HepG2 (cell line): Measurements from ENCODE around the gene SH2B2. TPM values are rescaled to one million over a fixed set of nuclear protein-coding genes. Genes with fewer than 3 reads are reported as not detected.

ENCODE experiments used
- AGO2 ChIP-seq: fragments of 200-400 bp; formaldehyde crosslinking; optimal IDR thresholded peaks from 2 replicates; pipeline ENCODE3; 2017; ENCODE audit warnings: mild to moderate bottlenecking, low read depth, low read length, moderate library complexity
- BCL3 ChIP-seq: sonication (generic); formaldehyde crosslinking; IDR thresholded peaks from 2 replicates; pipeline ENCODE4 v1.5.1; 2020; ENCODE audit warnings: mild to moderate bottlenecking, missing genetic modification reagents, moderate library complexity
- HOXA5 ChIP-seq: sonication (generic); formaldehyde crosslinking; IDR thresholded peaks from 2 replicates; pipeline ENCODE4 v1.4.0; 2020; ENCODE audit warnings: missing genetic modification reagents
- MTA3 ChIP-seq: sonication (generic); formaldehyde crosslinking; IDR thresholded peaks from 2 replicates; pipeline ENCODE4 v1.4.0; 2020; ENCODE audit warnings: missing genetic modification reagents
- RAD21 ChIP-seq: fragments of 450-650 bp; formaldehyde crosslinking; IDR thresholded peaks from 2 replicates; pipeline ENCODE4 v1.5.0; 2020; ENCODE audit warnings: mild to moderate bottlenecking
- SMC3 ChIP-seq: IDR thresholded peaks from 2 replicates; pipeline ENCODE4 v1.6.1; 2011; ENCODE audit warnings: low read length, improper control_type of control experiment
- TFAP4 ChIP-seq: sonication (generic); IDR thresholded peaks from 2 replicates; pipeline ENCODE4 v1.6.1; 2016; ENCODE audit warnings: low read depth, borderline replicate concordance
- XRCC5 ChIP-seq: fragments of 200-400 bp; formaldehyde crosslinking; optimal IDR thresholded peaks from 2 replicates; pipeline ENCODE3; 2017; ENCODE audit warnings: mild to moderate bottlenecking, low read length
- ZBTB7B ChIP-seq: sonication (generic); formaldehyde crosslinking; IDR thresholded peaks from 2 replicates; pipeline ENCODE4 v1.4.0; 2020; ENCODE audit warnings: missing genetic modification reagents
- polyA plus RNA-seq, 8 experiments: library from polyadenylated mRNA; depleted of rRNA in 3 of 8; stranded (reverse) in 7 of 8; unstranded in 1 of 8; fragments of >200 nt; fragmentation: Illumina TruSeq in 4 of 8; extraction: Trizol in 4 of 8; gene quantifications; 2 replicates each; pipeline versions ENCODE4 v1.2.1 to v1.2.3, GENCODE V29; 2011 to 2016; ENCODE audit warnings: low read depth in 4 of 8, missing spikeins in 1 of 8, mixed read lengths in 1 of 8; ENCODE audit not compliant: insufficient read depth in 1 of 8
- total RNA-seq, 5 experiments: library from RNA; depleted of rRNA; stranded (reverse); fragments of >200 nt; fragmentation: Illumina TruSeq; extraction: Trizol; gene quantifications; 2 replicates each; pipeline ENCODE4 v1.2.3, GENCODE V29; 2016; ENCODE audit warnings: low read depth in 1 of 5
- TF ChIP-seq, protein P1 (sequence below): sonication (generic); formaldehyde crosslinking; IDR thresholded peaks from 2 replicates; pipeline ENCODE4 v1.9.0; 2022; ENCODE audit warnings: missing genetic modification reagents, mild to moderate bottlenecking, borderline replicate concordance
- TF ChIP-seq, protein P2 (sequence below), 2 experiments: sonication (generic) in 1 of 2; formaldehyde crosslinking in 1 of 2; IDR thresholded peaks; 2 replicates each; pipeline versions ENCODE4 v1.4.0 to v1.6.1; 2018 to 2020; ENCODE audit warnings: missing genetic modification reagents in 2 of 2, borderline replicate concordance in 1 of 2, low read depth in 1 of 2, mild to moderate bottlenecking in 1 of 2, missing biosample characterization in 1 of 2
- TF ChIP-seq, protein P3 (sequence below): sonication (generic); formaldehyde crosslinking; IDR thresholded peaks from 2 replicates; pipeline ENCODE4 v1.5.0; 2020; ENCODE audit warnings: mild to moderate bottlenecking, missing genetic modification reagents, borderline replicate concordance

The SH2B2 gene
- total and polyA plus RNA-seq, 2 of the 13 experiments (the other 11 are each of a cell fraction or from before 2014, with no cell fraction given), result 0.46 to 1.3 TPM

DNA sequence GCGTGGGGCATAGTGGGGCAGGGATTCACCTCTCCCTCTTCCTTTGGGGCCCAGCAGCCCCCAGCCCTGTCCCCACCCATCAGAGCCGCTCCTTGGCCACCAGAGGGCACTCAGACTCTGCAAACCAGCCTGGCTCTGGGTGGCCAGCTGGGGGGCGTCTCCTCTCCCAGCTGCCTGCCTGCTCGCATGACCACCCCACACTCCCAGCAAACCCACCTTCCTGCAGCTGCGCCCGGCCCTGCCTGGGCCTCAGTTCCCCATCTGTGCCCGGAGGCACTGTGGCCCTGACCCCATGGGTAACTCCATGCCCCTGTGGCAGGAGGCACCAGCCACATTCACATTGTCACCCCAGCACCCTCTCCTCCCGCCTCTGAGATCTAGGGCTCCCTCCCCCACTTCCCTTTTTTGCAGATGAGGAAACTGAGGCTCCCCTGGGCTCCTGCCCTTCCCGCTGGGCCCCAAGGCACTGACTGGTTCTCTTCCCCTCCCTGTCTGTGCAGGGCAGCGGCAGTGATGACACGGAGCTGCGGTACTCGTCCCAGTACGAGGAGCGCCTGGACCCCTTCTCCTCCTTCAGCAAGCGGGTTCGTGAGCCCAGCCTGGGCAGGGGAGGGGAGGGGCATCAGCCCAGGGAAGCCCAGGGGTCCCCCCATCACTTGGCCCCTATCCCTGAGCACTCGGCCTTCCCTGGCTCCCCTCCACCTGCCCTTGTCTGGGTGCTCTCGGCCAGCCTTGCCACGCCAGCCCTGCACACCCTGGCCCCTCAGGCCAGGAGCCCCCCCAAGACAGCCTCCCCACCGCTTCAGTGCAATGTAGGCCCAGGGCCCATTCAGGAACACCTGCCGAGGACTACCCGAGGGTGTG, 6.9 kb upstream of the SH2B2 start (continued):
- TF ChIP-seq, protein P1, sequence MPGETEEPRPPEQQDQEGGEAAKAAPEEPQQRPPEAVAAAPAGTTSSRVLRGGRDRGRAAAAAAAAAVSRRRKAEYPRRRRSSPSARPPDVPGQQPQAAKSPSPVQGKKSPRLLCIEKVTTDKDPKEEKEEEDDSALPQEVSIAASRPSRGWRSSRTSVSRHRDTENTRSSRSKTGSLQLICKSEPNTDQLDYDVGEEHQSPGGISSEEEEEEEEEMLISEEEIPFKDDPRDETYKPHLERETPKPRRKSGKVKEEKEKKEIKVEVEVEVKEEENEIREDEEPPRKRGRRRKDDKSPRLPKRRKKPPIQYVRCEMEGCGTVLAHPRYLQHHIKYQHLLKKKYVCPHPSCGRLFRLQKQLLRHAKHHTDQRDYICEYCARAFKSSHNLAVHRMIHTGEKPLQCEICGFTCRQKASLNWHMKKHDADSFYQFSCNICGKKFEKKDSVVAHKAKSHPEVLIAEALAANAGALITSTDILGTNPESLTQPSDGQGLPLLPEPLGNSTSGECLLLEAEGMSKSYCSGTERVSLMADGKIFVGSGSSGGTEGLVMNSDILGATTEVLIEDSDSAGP (CRISPR knock-in tag), result peak; percentile 3; the same call in 1 of the 2 replicates
- TF ChIP-seq BCL3 (CRISPR knock-in tag) (no peak), HOXA5 (no peak), XRCC5 (peak; percentile 85), ZBTB7B (peak; percentile 49; the same call in 1 of the 2 replicates), MTA3 (CRISPR knock-in tag) (no peak), SMC3 (peak; percentile 26; the same call in 1 of the 2 replicates), AGO2 (peak; percentile 37), RAD21 (CRISPR knock-in tag) (peak; percentile 94), TFAP4 (0 out of 2 replicates have a peak, but pooled peaks have one; percentile 37)
- TF ChIP-seq, protein P2, sequence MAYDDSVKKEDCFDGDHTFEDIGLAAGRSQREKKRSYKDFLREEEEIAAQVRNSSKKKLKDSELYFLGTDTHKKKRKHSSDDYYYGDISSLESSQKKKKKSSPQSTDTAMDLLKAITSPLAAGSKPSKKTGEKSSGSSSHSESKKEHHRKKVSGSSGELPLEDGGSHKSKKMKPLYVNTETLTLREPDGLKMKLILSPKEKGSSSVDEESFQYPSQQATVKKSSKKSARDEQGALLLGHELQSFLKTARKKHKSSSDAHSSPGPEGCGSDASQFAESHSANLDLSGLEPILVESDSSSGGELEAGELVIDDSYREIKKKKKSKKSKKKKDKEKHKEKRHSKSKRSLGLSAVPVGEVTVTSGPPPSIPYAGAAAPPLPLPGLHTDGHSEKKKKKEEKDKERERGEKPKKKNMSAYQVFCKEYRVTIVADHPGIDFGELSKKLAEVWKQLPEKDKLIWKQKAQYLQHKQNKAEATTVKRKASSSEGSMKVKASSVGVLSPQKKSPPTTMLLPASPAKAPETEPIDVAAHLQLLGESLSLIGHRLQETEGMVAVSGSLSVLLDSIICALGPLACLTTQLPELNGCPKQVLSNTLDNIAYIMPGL (CRISPR knock-in tag; IDR thresholded peaks at IDR 0.05; ENCODE audit: borderline replicate concordance in 1 of 2, low read depth in 1 of 2), result peak; percentile 34 to 40; a peak in 1 of 4 replicates
- TF ChIP-seq, protein P3, sequence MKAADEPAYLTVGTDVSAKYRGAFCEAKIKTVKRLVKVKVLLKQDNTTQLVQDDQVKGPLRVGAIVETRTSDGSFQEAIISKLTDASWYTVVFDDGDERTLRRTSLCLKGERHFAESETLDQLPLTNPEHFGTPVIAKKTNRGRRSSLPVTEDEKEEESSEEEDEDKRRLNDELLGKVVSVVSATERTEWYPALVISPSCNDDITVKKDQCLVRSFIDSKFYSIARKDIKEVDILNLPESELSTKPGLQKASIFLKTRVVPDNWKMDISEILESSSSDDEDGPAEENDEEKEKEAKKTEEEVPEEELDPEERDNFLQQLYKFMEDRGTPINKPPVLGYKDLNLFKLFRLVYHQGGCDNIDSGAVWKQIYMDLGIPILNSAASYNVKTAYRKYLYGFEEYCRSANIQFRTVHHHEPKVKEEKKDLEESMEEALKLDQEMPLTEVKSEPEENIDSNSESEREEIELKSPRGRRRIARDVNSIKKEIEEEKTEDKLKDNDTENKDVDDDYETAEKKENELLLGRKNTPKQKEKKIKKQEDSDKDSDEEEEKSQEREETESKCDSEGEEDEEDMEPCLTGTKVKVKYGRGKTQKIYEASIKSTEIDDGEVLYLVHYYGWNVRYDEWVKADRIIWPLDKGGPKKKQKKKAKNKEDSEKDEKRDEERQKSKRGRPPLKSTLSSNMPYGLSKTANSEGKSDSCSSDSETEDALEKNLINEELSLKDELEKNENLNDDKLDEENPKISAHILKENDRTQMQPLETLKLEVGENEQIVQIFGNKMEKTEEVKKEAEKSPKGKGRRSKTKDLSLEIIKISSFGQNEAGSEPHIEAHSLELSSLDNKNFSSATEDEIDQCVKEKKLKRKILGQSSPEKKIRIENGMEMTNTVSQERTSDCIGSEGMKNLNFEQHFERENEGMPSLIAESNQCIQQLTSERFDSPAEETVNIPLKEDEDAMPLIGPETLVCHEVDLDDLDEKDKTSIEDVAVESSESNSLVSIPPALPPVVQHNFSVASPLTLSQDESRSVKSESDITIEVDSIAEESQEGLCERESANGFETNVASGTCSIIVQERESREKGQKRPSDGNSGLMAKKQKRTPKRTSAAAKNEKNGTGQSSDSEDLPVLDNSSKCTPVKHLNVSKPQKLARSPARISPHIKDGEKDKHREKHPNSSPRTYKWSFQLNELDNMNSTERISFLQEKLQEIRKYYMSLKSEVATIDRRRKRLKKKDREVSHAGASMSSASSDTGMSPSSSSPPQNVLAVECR (CRISPR knock-in tag), result peak; percentile 19; the same call in 1 of the 2 replicates
